Transverse colon (tissue), 4 donors: ENCODE results near the gene IGLL1. TPM values are rescaled to one million over a fixed set of nuclear protein-coding genes. Genes with fewer than 3 reads are reported as not detected.

ENCODE experiments used
- DNase-seq: peaks from one replicate; pipeline ENCODE4 v3.0.0-alpha.2; 2019
- H3K27ac ChIP-seq, 4 donors: fragments of 200-600 bp; sonication (generic); 2 replicates each; pipeline ENCODE4 v1.5.1; 2016 to 2018; ENCODE audit warnings: inconsistent platforms in 4 of 4
- H3K27me3 ChIP-seq: fragments of 200-600 bp; sonication (generic); 2 replicates; pipeline ENCODE4 v1.5.1; 2017; ENCODE audit warnings: inconsistent platforms
- H3K36me3 ChIP-seq, 4 donors: fragments of 200-600 bp; sonication (generic); 2 replicates each; pipeline ENCODE4 v1.5.1; 2017 to 2019; ENCODE audit warnings: inconsistent platforms in 4 of 4
- H3K4me1 ChIP-seq, 4 donors: fragments of 200-600 bp; sonication (generic); 2 replicates each; pipeline ENCODE4 v1.5.1; 2017 to 2020; ENCODE audit warnings: inconsistent platforms in 4 of 4
- H3K4me3 ChIP-seq, 4 donors: fragments of 200-600 bp; sonication (generic); 1 replicate in 1 of 4; 2 replicates in 3 of 4; pipeline versions ENCODE4 v1.5.1 to v1.6.1; 2017 to 2019; ENCODE audit warnings: inconsistent platforms in 4 of 4
- H3K9me3 ChIP-seq, 2 donors: fragments of 200-600 bp; sonication (generic); 2 replicates each; pipeline ENCODE4 v1.5.1; 2017 to 2019; ENCODE audit warnings: inconsistent platforms in 2 of 2
- CTCF ChIP-seq, 5 experiments: fragments of 200-600 bp in 3 of 5; fragments of 450-650 bp in 2 of 5; sonication (generic) in 3 of 5; IDR thresholded peaks; 1 replicate in 2 of 5; 2 replicates in 3 of 5; pipeline ENCODE4 v1.5.1; 2016 to 2017; ENCODE audit warnings: antibody characterized with exemption in 5 of 5, inconsistent platforms in 3 of 5, mild to moderate bottlenecking in 2 of 5, moderate library complexity in 1 of 5
- EP300 ChIP-seq: sonication (generic); formaldehyde crosslinking; IDR thresholded peaks from one replicate; pipeline ENCODE4 v1.6.1; 2017; ENCODE audit warnings: antibody characterized with exemption, low read depth
- POLR2A ChIP-seq: fragments of 450-650 bp; IDR thresholded peaks from one replicate; pipeline ENCODE4 v1.6.1; 2016; ENCODE audit warnings: antibody characterized with exemption, mild to moderate bottlenecking, moderate library complexity
- POLR2AphosphoS5 ChIP-seq, 3 donors: sonication (generic); formaldehyde crosslinking; IDR thresholded peaks; one replicate each; pipeline ENCODE4 v1.6.1; 2016; ENCODE audit warnings: antibody characterized with exemption in 3 of 3
- WGBS, 2 donors: methylation state at CpG; one replicate each; pipeline ENCODE4 v1.1.5; 2018; ENCODE audit warnings: low coverage in 1 of 2; 5-methylcytosine and 5-hydroxymethylcytosine counted together
- in situ Hi-C, 4 donors: fragments of 200-750 bp; cut with MboI; loops; one replicate each; pipeline versions ENCODE4 v1.15.0 to v1.15.1; 2017; ENCODE audit warnings: low sequenced_read_pairs in 3 of 4, low pct_ligation_motif_present in 1 of 4, low pct_unique_long_range_greater_than_20kb in 1 of 4
- intact Hi-C: fragments of 100-400 bp; cut with DNase I; formaldehyde crosslinking; loops from one replicate; pipeline ENCODE4 v1.15.1; 2023; ENCODE audit warnings: low total_unique reads
- total RNA-seq, 4 donors: library from RNA; depleted of rRNA; stranded (reverse); fragments of >200 nt; gene quantifications; one replicate each; pipeline ENCODE4 v1.1.0, GENCODE V29; 2016

Gene IGLL1
- total RNA-seq, 4 donors from 2014 or later, result not detected

DNA sequence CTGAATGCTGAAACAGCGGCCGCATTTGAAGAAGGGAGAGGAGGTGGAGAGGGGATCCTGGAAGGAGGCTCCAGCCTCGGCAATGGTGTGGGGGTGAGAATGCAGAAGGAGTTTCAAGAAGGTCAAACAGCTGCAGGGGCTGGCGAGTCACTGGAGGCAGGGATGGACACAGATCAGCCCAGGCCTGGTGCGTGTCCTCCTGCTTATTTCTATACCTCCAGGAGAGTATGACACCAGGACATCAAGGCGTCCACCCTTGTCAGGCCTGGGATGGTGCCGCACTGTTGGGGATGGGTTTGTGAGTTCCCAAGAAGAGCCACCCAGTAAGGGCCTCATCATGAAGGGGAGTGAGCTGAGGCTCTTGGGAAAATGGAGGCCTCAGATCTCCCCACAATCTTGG is 23.1 kb downstream of the IGLL1 start:
- Histone ChIP-seq H3K4me1 (no peaks in the 10 kb centered on the region), H3K9me3 (no peaks in the 10 kb centered on the region), H3K27me3 (peaks cover 9% of the 10 kb centered on the region), H3K27ac (no peak overlapping the region), H3K4me3 (no peak overlapping the region), H3K36me3 (no peaks in the 10 kb centered on the region)
- WGBS, 2 donors, result 74% methylated on average over 7 of the region's 7 CpGs; no CpG with 5 or more reads in 1 of the 2 donors
- TF ChIP-seq POLR2A (no peak), POLR2AphosphoS5 (IDR thresholded peaks at IDR 0.05) (no peak), CTCF (IDR thresholded peaks at IDR 0.05) (no peak)
- no peak for DNase-seq
- intact Hi-C loops, result no loop called here
- in situ Hi-C loops, result no loop called here

GRCh38 chr22:23556026-23556620 is 24.0 kb downstream of the IGLL1 start:
- in situ Hi-C loops, result no loop called here

GRCh38 chr22:23555118-23555517 is 25.0 kb downstream of the IGLL1 start:
- H3K4me1 ChIP-seq, result no peaks in the 10 kb centered on the region
- 78 to 85% methylated on average over 4 to 8 of the region's 8 CpGs for WGBS, 2 donors
- in situ Hi-C loops (no loop called here), intact Hi-C loops (no loop called here)
- no peak for DNase-seq
- H3K9me3 ChIP-seq, result no peaks in the 10 kb centered on the region
- H3K4me3 ChIP-seq, result no peak overlapping the region
- H3K36me3 ChIP-seq, result no peaks in the 10 kb centered on the region
- H3K27me3 ChIP-seq, result peaks cover 9% of the 10 kb centered on the region
- no peak for TF ChIP-seq CTCF (IDR thresholded peaks at IDR 0.05)
- TF ChIP-seq POLR2A, result no peak
- TF ChIP-seq POLR2AphosphoS5 (IDR thresholded peaks at IDR 0.05), result no peak
- no peak for TF ChIP-seq EP300
- H3K27ac ChIP-seq, result no peak overlapping the region

More at GRCh38 chr22:23556026-23556620, 24.0 kb downstream of the IGLL1 start:
- no peak for DNase-seq
- intact Hi-C loops, result no loop called here
- H3K27me3 ChIP-seq, result peaks cover 9% of the 10 kb centered on the region
- no peaks in the 10 kb centered on the region for H3K4me1 ChIP-seq
- no peaks in the 10 kb centered on the region for H3K9me3 ChIP-seq
- no peaks in the 10 kb centered on the region for H3K36me3 ChIP-seq
- H3K27ac ChIP-seq, result no peak overlapping the region
- H3K4me3 ChIP-seq, result no peak overlapping the region
- 52% methylated on average over 7 of the region's 7 CpGs; no CpG with 5 or more reads in 1 of the 2 donors for WGBS, 2 donors
- TF ChIP-seq POLR2AphosphoS5 (IDR thresholded peaks at IDR 0.05) (no peak), EP300 (no peak), CTCF (IDR thresholded peaks at IDR 0.05) (no peak), POLR2A (no peak)

GRCh38 chr22:23553924-23554870 is 25.9 kb downstream of the IGLL1 start:
- no peak for DNase-seq
- in situ Hi-C loops, result no loop called here

More at GRCh38 chr22:23553924-23554870, 25.9 kb downstream of the IGLL1 start:
- no peak overlapping the region for H3K4me3 ChIP-seq
- no peaks in the 10 kb centered on the region for H3K4me1 ChIP-seq
- no peak for TF ChIP-seq EP300
- TF ChIP-seq POLR2A, result no peak
- no peak for TF ChIP-seq CTCF (IDR thresholded peaks at IDR 0.05)
- TF ChIP-seq POLR2AphosphoS5 (IDR thresholded peaks at IDR 0.05), result no peak
- 80 to 90% methylated on average over 1 to 21 of the region's 21 CpGs for WGBS, 2 donors
- peaks cover 9% of the 10 kb centered on the region for H3K27me3 ChIP-seq
- intact Hi-C loops, result no loop called here
- H3K9me3 ChIP-seq, result no peaks in the 10 kb centered on the region
- no peak overlapping the region for H3K27ac ChIP-seq
- H3K36me3 ChIP-seq, result no peaks in the 10 kb centered on the region
